ENCODE measurements around the gene DSCAM. TPM values are rescaled to one million over a fixed set of nuclear protein-coding genes. Genes with fewer than 3 reads are reported as not detected.

The DSCAM gene
- total RNA-seq, 1 experiment from 2014 or later = not detected

DNA sequence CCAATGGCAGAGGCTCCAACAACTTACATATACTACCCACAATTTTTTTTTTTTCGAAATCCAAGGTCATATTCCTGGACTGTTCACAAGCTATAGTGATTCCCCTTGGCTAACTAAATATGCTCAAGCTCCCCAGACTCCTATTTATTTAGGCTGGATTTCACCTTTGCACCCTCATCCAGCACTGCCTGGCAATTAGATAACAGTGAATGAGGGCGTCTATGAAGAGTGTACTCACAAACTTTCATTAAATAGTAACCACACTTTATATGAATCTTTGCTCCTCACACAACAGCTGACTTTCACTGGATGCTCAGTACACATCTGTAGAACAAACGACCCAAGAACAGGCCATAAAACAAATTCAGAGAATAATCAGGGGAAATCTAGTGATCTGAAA is 51.6 kb downstream of the DSCAM start (continued):
- TF ChIP-seq, protein P1, sequence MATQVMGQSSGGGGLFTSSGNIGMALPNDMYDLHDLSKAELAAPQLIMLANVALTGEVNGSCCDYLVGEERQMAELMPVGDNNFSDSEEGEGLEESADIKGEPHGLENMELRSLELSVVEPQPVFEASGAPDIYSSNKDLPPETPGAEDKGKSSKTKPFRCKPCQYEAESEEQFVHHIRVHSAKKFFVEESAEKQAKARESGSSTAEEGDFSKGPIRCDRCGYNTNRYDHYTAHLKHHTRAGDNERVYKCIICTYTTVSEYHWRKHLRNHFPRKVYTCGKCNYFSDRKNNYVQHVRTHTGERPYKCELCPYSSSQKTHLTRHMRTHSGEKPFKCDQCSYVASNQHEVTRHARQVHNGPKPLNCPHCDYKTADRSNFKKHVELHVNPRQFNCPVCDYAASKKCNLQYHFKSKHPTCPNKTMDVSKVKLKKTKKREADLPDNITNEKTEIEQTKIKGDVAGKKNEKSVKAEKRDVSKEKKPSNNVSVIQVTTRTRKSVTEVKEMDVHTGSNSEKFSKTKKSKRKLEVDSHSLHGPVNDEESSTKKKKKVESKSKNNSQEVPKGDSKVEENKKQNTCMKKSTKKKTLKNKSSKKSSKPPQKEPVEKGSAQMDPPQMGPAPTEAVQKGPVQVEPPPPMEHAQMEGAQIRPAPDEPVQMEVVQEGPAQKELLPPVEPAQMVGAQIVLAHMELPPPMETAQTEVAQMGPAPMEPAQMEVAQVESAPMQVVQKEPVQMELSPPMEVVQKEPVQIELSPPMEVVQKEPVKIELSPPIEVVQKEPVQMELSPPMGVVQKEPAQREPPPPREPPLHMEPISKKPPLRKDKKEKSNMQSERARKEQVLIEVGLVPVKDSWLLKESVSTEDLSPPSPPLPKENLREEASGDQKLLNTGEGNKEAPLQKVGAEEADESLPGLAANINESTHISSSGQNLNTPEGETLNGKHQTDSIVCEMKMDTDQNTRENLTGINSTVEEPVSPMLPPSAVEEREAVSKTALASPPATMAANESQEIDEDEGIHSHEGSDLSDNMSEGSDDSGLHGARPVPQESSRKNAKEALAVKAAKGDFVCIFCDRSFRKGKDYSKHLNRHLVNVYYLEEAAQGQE (IDR thresholded peaks at IDR 0.05; ENCODE audit: low read depth) = no peak
- no peak for TF ChIP-seq CEBPB (IDR thresholded peaks at IDR 0.05; ENCODE audit: low read depth)

- Histone ChIP-seq H4K20me1 (ENCODE audit: insufficient read depth) (no peaks in the 10 kb centered on the region), H3K9ac (ENCODE audit: low read length) (no peak overlapping the region), H3K4me3 (replicated peaks in 1 of 2; ENCODE audit: low read depth in 1 of 2, low read length in 2 of 2) (no peak overlapping the region), H3K36me3 (ENCODE audit: control insufficient read depth in 1 of 2, insufficient read depth in 2 of 2, low read length in 2 of 2) (no peaks in the 10 kb centered on the region), H3K27me3 (ENCODE audit: insufficient read depth, low read length) (no peaks in the 10 kb centered on the region), H3K4me2 (ENCODE audit: low read length) (no peak overlapping the region), H3K4me1 (ENCODE audit: control insufficient read depth in 1 of 2, insufficient read depth in 2 of 2, low read length in 2 of 2) (no peaks in the 10 kb centered on the region), H3K27ac (ENCODE audit: low read depth, low read length) (no peak overlapping the region), H3K9me2 (ENCODE audit: insufficient read depth) (no peaks in the 10 kb centered on the region), H3K79me2 (ENCODE audit: insufficient read depth, low read length) (no peaks in the 10 kb centered on the region), H2AFZ (ENCODE audit: low read depth, low read length, poor library complexity, severe bottlenecking) (no peak overlapping the region), H3K9me3 (ENCODE audit: control insufficient read depth in 1 of 2, insufficient read depth in 1 of 2, low read depth in 1 of 2, low read length in 2 of 2) (peaks cover 9 to 16% of the 10 kb centered on the region in 2 experiments; a peak in 2 of 4 replicates)
- DNase-seq (ENCODE audit: low read depth, low spot score) (no peak), ATAC-seq (no peak)
- ChIA-PET CTCF (no interaction called here), POLR2A (no interaction called here), RAD21 (ENCODE audit: low non-redundant PET in 1 of 2, low total read pairs in 2 of 2, uncharacterized antibody in 2 of 2, unreplicated experiment in 2 of 2) (no interaction called here)
- BruUV-seq (replicated peaks) = no TSS peak
- intact Hi-C loops (cut with micrococcal nuclease) = no loop called here
- TF ChIP-seq ATF3 (IDR thresholded peaks at IDR 0.05) (no peak), CBX3 (IDR thresholded peaks at IDR 0.05; ENCODE audit: low read depth) (no peak)
Observed at GRCh38 chr21:40792691-40793456, 54.1 kb downstream of the DSCAM start.

Measured in HCT116 (cell line).